ENCODE results near the gene OPTC.

- TF ChIP-seq MCM5 (IDR thresholded peaks at IDR 0.05; ENCODE audit: low read depth) (no peak), ZNF785 (CRISPR knock-in tag; IDR thresholded peaks at IDR 0.05) (no peak)
Measured at GRCh38 chr1:203549309-203549708, 55.4 kb downstream of the OPTC start.

All from K562 (cell line).